ENCODE measurements around the gene SOX13.

The SOX13 gene

DNA sequence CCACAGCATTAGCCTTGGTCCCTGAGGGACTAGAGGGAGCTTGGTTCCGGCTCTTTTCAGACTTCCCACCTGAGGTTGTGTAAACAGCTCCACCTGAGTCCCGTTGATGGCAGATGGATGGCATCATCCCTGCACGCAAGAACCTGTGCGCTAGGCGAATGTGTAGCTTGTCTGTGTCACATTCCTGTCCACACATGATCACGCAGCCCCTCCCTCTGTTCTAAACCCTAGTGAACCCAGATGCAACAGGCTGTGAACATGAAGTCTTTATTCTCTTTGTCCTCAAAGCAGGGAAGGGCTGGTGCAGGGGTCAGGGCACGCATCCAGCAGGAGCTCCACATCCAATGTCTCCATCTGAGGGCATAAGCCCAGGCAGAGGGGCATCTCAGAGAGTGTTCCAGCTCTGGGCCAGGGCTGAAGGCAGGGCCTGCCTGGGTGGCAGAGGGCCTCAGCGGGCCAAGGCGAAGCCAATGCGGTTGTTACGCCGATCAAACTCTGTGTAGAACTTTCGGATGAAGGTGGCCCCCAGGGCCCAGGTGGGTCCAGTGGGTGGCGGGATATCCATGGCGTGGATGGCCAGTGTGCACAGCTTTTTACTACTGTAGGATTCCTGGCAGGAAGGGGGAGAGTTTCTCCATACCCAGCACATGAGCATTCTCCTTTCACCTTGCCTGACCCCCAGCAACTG is 81.8 kb downstream of the SOX13 start:
- no peak for DNase-seq

DNA sequence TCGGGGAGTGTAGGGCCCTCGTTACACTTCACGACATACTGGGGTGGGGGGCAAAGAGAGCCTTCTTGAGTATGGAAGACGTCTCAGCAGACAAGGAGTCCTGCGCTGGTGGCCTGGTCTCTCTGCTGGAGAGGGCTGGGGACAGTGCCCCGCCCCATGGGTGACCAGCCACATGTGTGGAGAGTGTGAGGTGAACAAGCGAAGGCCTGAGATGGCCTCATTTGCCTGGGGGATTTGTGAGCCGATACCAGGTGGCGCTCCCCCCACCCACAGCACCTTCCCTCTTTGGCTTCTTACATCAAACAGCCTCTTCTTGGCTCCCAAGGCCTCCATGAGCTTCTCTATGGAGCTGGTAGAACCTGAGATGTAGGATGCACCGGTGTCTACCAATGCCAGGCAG is 83.0 kb downstream of the SOX13 start:
- no peak for DNase-seq

DNA sequence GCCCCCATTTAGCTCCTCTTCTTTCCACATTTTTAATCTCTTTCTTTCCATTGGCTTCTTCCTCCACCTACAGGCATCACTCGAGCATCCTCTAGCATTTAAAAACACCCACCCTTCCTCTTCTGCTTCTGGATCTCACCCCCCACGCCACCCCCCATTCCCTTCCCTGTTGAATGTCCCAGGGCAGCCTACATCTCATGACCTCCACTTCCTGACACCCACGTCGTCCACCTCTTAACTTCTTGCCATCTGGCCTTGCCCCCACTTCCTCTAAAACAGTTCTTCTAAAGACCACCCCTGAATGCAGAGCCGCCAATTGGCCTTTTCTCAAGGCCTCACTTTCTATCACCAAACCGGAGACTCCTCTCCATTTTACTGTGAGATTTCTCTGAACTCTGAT is 85.0 kb downstream of the SOX13 start:
- no peak for DNase-seq

DNA sequence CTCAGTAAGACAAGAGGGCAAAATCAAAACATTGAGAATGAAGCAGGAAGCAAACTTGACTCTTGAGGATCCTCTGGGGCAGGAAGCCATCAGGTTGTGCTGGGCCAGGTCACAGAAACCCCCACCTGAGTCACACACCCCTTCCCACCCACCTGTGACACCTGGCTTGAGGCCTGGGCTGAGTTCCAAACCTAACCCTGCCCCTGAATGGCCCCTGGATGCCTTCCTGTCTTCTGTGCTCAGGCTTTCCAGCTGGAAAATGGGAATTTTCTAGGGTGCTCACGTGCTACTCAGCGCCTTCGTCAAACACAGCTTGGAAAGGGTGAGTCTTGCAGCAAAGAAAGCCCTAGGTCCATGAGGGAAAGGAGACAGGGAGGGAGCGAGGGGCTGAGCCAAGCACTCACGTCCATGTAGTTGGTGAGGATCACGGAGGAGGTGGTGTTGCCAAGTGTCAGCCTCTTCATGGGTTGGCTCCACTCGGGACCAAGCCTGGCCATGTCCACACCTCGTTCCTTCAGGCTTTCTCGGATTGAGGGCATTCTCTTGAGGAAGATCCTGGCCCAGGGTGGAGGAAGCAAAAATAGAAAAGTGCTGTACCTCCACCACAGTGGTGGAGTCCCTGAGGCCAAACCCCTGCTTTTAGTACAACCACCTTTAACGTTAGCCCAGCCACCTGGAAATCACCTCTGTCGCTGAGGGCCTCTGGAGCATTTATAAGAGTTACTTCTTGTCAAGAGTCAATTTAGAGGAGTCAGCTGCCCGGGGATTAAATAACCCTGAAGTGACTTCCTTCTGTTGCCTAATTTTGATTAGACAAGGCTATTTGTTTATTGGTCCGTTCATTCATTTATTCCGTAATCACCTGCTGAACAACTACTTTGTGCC is 88.9 kb downstream of the SOX13 start:
- DNase-seq: no peak

DNA sequence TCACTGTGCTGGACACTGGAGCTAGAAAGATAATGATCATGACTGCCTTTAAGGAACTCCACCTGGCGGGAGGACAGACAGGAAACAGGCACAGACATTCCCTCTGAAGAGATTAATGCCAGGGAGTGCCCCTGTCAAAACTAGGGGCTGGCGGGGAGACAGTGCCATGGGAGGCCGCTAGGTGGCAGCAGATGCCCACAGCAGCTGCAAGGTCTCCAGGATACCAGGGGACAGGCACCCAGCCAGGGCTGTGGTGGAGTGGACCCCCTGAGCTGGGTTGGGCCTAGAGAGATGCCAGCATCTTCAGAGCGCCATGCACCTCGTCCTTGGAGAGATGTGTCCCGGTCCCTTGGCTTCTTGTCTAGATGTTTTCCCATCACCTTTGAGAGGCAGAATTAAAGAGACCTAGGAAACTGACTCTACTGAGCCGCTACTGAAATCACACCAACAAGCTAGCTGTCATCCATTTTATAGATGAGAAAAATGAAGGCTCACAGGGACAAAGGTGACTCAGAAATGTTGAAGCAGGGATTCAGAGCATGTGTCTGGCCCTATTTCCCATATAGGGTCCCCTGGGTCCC is 89.7 kb downstream of the SOX13 start:
- DNase-seq: peak; percentile 91

- DNase-seq: no peak
Measured at GRCh38 chr1:204166219-204166618, 93.3 kb downstream of the SOX13 start, which contains the start of gene REN. TSS of gene REN (minus strand) at chr1:204166337. CDS start at chr1:204166293, 44 bp downstream.

DNA sequence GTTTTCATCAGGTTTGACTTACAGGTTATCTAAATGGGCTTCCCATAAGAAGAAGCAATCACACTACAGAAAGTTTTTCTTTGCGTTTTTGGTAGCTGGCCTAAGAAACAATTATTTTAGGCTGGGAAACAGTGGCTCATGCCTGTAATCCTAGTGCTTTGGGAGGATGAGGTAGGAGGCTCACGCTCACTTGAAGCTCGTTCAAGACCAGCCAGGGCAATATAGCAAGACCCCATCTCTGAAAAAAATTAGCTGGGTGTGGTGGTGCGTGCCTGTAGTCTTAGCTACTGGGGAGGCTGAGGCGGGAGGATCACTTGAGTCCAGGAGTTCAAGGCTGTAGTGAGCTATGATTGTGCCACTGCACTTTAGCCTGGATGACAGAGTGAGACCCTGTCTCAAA is 94.8 kb downstream of the SOX13 start:
- DNase-seq: no peak

GRCh38 chr1:204169858-204170257 is 96.9 kb downstream of the SOX13 start:
- DNase-seq: no peak

GRCh38 chr1:204170494-204171155 is 97.7 kb downstream of the SOX13 start:
- no peak for DNase-seq

DNA sequence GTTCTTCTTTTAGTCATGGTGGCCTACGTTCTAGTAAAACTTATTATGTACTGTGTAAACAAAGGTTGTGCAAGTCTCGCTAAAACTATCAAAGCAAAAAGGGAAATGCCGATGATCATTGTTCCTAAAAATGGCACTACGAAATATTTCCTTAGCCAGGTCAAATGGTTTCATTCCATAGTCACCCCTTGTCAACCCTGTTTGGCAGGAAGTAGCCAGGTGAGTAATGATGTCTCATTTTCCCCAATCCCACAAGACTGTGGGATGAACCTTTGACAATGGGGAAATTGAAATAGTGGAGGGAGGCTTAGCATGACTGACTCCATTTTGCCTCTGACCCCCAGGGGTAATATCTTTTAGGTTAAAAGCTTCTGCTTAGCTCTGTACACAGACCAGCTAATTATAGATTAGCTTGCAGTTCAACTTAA is 98.8 kb downstream of the SOX13 start:
- DNase-seq: no peak

- no peak for DNase-seq
Measured at GRCh38 chr1:204172404-204173029, 99.6 kb downstream of the SOX13 start.

DNA sequence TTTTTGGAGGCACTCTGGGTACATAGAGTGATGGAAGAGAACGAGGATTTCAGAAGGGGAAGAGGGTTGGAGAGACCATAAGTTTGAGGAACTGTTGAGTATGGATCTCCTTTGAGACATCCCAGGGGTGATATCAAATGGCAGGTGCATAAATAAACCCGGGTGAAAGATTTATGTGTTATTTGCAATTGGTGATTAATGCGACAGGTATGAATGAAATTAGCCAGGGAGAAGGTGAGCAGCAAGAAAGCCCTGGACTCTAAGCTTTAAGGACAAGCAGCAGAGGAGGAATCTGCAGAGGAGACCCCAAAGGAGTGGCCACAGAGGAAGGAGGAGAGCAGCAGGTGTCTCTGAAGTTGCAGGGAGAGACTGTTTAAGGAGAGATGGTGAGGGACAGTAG is 102.0 kb downstream of the SOX13 start:
- DNase-seq: no peak

DNA sequence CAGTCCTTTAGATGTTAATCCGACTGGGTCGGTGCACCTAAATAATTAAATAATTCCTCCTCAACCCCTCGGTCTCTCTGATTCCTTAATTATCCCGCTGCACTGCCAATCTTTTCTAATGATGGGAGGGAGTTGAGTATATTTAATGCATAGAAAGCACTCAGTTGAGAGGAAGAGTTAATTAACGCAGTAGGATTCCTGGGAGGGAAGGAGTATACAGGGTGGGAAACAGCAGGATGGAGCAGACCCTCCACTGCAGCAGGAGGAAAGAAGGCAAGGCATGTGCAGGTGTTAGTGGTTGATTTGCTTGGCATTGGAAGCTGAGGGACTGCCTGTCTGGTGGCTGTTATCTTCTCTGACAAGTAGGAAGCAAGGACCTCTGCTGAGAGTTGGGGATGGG is 103.1 kb downstream of the SOX13 start:
- peak; percentile 40 for DNase-seq

GRCh38 chr1:204177133-204177532 is 104.2 kb downstream of the SOX13 start:
- DNase-seq: no peak

All from eye (tissue), 1 donor.